Measurements from ENCODE around the gene OXSR1. TPM values are rescaled to one million over a fixed set of nuclear protein-coding genes. Genes with fewer than 3 reads are reported as not detected.

Gene OXSR1
- total RNA-seq, 3 donors from 2014 or later: 40.2 to 44.0 (median 41.9) TPM

DNA sequence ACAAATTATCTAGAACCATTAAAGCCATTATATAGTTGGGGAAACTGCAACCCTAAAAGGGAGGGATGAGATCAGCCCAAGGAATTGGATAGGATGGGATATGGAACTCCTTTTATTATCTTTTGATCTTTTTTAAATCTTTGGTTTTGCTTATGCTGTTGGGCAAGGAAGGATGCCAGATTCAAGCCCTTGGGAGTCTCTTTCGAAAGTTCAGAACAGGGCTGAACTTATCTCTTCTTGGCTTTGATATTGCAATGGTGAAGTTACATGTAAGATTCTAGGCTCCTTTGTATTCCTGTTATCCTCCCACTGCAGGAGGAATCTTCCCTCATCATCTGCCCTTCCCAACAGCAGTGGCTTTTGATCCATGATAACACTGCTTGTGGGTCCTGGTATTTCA, 90.3 kb downstream of the OXSR1 start:
- no peaks in the 10 kb centered on the region for H3K4me1 ChIP-seq (ENCODE audit: low read depth)
- intact Hi-C loops (cut with DNase I, micrococcal nuclease): no loop called here
- TF ChIP-seq, protein P1, sequence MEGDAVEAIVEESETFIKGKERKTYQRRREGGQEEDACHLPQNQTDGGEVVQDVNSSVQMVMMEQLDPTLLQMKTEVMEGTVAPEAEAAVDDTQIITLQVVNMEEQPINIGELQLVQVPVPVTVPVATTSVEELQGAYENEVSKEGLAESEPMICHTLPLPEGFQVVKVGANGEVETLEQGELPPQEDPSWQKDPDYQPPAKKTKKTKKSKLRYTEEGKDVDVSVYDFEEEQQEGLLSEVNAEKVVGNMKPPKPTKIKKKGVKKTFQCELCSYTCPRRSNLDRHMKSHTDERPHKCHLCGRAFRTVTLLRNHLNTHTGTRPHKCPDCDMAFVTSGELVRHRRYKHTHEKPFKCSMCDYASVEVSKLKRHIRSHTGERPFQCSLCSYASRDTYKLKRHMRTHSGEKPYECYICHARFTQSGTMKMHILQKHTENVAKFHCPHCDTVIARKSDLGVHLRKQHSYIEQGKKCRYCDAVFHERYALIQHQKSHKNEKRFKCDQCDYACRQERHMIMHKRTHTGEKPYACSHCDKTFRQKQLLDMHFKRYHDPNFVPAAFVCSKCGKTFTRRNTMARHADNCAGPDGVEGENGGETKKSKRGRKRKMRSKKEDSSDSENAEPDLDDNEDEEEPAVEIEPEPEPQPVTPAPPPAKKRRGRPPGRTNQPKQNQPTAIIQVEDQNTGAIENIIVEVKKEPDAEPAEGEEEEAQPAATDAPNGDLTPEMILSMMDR (IDR thresholded peaks at IDR 0.05): no peak
- H3K4me3 ChIP-seq: no peak overlapping the region
- ATAC-seq (no peak), DNase-seq (no peak)
- peaks cover 8% of the 10 kb centered on the region for H3K36me3 ChIP-seq (ENCODE audit: low read depth)
- no peaks in the 10 kb centered on the region for H3K9me3 ChIP-seq

DNA sequence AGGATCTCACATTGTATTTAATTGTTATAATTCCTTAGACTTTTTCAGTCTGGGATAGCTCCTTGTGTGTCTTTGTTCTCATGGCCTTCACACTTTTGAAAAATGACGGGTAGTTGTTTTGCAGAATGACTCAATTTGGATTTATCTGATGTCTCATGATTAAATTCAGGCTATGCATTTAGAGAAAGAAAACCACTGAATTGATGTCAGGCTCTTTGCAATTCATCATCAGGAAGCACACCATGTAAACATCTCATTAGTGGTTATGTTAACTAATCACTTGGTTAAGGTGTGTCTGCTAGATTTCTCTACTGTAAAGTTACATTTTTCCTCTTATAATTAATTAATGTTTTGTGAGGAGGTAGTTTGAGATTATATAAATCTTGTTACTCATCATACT, 92.2 kb downstream of the OXSR1 start:
- DNase-seq (no peak), ATAC-seq (no peak)
- TF ChIP-seq, protein P1 (IDR thresholded peaks at IDR 0.05): no peak
- Histone ChIP-seq H3K36me3 (ENCODE audit: low read depth) (peaks cover 7% of the 10 kb centered on the region), H3K9me3 (no peaks in the 10 kb centered on the region), H3K4me3 (no peak overlapping the region), H3K4me1 (ENCODE audit: low read depth) (no peaks in the 10 kb centered on the region)
- intact Hi-C loops (cut with DNase I, micrococcal nuclease): no loop called here

DNA sequence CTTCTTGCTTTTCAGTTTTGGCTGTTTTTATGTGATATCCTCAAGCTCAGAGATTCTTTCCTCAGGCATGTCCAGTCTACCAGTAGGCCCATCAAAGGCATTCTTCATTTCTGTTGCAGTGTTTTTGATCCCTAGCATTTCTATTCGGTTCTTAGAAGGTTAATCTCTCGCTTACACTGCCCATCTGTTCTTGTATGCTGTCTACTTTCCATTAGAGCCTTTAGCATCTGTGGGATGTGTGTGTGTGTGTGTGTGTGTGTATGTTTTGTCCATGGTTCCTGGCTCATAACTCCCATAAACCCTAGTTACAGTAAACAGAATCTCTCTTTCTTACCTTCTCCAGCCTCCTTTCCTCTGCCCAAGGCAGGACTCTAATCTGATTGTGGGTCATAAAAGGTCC, 95.1 kb downstream of the OXSR1 start:
- ATAC-seq: no peak
- H3K4me1 ChIP-seq (ENCODE audit: low read depth): no peaks in the 10 kb centered on the region
- TF ChIP-seq, protein P1 (IDR thresholded peaks at IDR 0.05): no peak
- no peaks in the 10 kb centered on the region for H3K9me3 ChIP-seq
- peak in 1 of 3 donors; percentile 15 for DNase-seq
- H3K36me3 ChIP-seq (ENCODE audit: low read depth): no peaks in the 10 kb centered on the region
- intact Hi-C loops (cut with DNase I, micrococcal nuclease): no loop called here
- H3K4me3 ChIP-seq: no peak overlapping the region

DNA sequence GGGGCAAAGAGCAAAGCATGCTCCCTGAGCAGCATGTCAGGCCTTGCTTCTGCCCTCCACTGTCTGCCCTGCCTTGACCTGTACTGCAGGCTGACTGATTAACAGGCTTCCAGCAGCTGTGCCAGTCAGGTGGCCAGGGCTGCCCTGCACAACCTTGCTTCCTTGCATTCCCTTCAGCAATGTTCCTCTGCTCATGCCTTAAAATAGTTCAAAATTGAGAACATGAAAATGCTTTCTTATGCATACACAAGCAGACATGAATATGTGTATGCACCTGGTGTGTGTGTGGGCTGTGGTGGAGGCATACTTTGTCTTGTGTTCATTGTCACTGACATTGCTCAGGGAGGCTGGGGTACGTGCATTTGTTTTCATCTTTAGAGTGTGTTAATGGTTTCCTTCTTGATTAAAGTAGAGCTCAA, 99.0 kb downstream of the OXSR1 start:
- no peak overlapping the region for H3K4me3 ChIP-seq
- TF ChIP-seq, protein P1 (IDR thresholded peaks at IDR 0.05): no peak
- H3K36me3 ChIP-seq (ENCODE audit: low read depth): no peaks in the 10 kb centered on the region
- no peaks in the 10 kb centered on the region for H3K9me3 ChIP-seq
- H3K4me1 ChIP-seq (ENCODE audit: low read depth): no peaks in the 10 kb centered on the region
- peak; percentile 62 for ATAC-seq
- intact Hi-C loops (cut with DNase I, micrococcal nuclease): no loop called here
- DNase-seq: no peak

DNA sequence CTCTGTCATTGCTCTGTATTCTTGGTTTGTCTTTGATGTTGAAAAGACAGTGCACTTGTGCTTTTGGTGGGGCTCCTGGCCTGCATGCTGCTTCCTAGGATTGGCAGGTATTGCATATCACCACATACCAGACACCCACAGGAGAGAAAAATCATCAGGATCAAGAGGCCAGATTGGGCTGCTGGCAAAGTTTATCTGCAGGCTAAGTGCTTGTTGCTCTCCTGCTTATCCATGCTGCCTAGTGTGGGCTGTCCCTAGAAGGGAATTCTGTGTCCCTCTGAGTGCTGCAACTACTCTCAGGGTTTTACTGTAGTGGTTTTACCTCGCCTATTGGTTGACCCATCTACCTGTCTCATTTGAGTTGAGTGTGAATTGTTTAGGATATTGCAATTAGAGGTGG, 99.4 kb downstream of the OXSR1 start:
- H3K4me3 ChIP-seq: no peak overlapping the region
- intact Hi-C loops (cut with DNase I, micrococcal nuclease): no loop called here
- H3K9me3 ChIP-seq: no peaks in the 10 kb centered on the region
- ATAC-seq (no peak), DNase-seq (no peak)
- no peaks in the 10 kb centered on the region for H3K4me1 ChIP-seq (ENCODE audit: low read depth)
- no peaks in the 10 kb centered on the region for H3K36me3 ChIP-seq (ENCODE audit: low read depth)
- TF ChIP-seq, protein P1 (IDR thresholded peaks at IDR 0.05): no peak
